Mucosa of descending colon (tissue), 3 donors: ENCODE data around the gene LBX1. TPM values are rescaled to one million over a fixed set of nuclear protein-coding genes. Genes with fewer than 3 reads are reported as not detected.

Experiments used
- ATAC-seq: fragments of 200-7000 bp; cut with Tn5 transposase; one replicate; pipeline ENCODE4 v1.9.1; 2020; ENCODE audit warnings: mild to moderate bottlenecking, moderate library complexity
- DNase-seq, 3 donors: peaks; one replicate each; pipeline ENCODE4 v3.0.0-alpha.2; 2020
- H3K36me3 ChIP-seq: fragments of 200-600 bp; one replicate; pipeline ENCODE4 v1.8.0; 2021; ENCODE audit warnings: low read depth, mild to moderate bottlenecking
- H3K4me1 ChIP-seq: fragments of 200-600 bp; one replicate; pipeline ENCODE4 v1.8.0; 2021; ENCODE audit warnings: low read depth, mild to moderate bottlenecking
- H3K4me3 ChIP-seq: fragments of 200-600 bp; one replicate; pipeline ENCODE4 v1.8.0; 2021; ENCODE audit warnings: mild to moderate bottlenecking
- H3K9me3 ChIP-seq: fragments of 200-600 bp; one replicate; pipeline ENCODE4 v1.8.0; 2021; ENCODE audit warnings: mild to moderate bottlenecking
- intact Hi-C, 2 donors: fragments of 100-400 bp; cut with DNase I in 1 of 2; cut with micrococcal nuclease in 1 of 2; formaldehyde crosslinking; loops; one replicate each; pipeline versions ENCODE4 v1.11.0 to v1.11.1; 2022; cut with DNase I, micrococcal nuclease
- total RNA-seq, 3 donors: library from RNA; stranded (reverse); fragmentation: NEBNext Ultra II Directional in 2 of 3; extraction: Animal tissue kit (Norgen Biotek cat#: 25700) in 2 of 3; gene quantifications; one replicate each; pipeline versions ENCODE4 v1.2.1 to v1.2.4, GENCODE V29; 2021 to 2023
- TF ChIP-seq, protein P1 (sequence below): fragments of 200-600 bp; IDR thresholded peaks from one replicate; pipeline ENCODE4 v1.8.0; 2022; ENCODE audit warnings: antibody characterized with exemption, mild to moderate bottlenecking
- donor health status: DM: no; HTN: no; CAD: no; lungs with moderate emphysema.
- donor health status: DM: no; HTN: no; CAD: no.
- donor health status: DM: no; HTN: yes; CAD: no.

LBX1 gene
- total RNA-seq, 3 donors from 2014 or later: not detected

DNA sequence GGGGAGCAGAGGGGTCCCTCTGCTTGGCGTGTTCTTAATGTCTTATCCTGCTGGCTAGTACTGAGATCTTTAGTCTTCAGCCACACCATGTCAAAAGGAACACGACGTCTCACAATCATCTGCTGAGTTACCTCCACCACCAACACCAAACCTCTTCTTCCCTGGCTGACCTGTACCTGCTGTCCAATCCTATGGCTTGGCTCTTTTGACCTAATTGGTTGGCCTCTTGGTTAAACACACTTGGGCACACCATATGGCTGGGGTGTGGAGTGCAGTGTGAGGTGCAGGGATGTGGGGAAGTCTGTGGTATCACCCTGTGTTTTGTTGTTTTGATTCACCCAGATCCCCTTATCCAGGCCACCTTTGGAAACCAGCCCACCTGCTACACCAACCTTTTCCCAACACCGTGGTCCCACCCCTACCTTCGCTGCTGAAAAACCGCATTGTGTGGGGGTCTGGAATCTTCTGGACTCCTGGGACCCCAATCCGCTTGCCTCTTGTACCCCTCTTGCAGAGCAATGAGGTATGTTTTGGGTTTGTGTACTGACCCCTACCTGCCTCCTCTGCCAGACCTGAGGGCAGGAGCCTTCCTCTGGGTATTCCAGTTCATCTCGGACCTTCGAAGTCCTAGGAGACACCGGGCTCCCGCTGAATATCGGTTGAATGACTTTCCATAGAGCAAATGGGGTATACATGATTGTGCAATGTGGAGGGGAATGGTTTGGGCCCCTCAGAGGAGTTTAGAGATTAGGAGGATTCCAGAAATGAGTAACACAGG, 2.8 kb upstream of the LBX1 start:
- no peak for ATAC-seq
- intact Hi-C loops: no loop called here

DNA sequence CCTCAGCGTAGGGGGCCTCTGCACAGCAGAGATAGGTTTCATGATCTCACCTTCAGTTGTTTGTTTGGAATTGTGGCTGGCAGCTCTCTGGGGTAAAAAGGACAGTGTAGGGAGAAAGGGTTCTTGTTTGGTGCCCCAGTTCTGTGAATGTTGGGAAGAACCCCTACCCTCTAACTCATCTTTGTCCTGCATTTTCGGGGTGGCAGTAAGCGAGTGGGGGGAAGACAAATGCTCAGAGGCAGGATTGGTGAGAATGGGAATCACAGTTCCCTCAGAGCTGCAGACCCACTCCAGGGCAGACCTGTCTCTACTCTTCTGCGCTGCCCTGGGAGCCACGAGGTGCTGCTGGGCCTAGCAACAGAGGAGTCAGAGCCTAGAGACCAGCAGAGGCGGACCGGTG, 1.8 kb upstream of the LBX1 start:
- Histone ChIP-seq H3K4me1 (peaks cover 22% of the 10 kb centered on the region), H3K36me3 (no peaks in the 10 kb centered on the region), H3K4me3 (no peak overlapping the region), H3K9me3 (no peaks in the 10 kb centered on the region)
- ATAC-seq (no peak), DNase-seq (no peak)
- intact Hi-C loops: no loop called here
- TF ChIP-seq, protein P1, sequence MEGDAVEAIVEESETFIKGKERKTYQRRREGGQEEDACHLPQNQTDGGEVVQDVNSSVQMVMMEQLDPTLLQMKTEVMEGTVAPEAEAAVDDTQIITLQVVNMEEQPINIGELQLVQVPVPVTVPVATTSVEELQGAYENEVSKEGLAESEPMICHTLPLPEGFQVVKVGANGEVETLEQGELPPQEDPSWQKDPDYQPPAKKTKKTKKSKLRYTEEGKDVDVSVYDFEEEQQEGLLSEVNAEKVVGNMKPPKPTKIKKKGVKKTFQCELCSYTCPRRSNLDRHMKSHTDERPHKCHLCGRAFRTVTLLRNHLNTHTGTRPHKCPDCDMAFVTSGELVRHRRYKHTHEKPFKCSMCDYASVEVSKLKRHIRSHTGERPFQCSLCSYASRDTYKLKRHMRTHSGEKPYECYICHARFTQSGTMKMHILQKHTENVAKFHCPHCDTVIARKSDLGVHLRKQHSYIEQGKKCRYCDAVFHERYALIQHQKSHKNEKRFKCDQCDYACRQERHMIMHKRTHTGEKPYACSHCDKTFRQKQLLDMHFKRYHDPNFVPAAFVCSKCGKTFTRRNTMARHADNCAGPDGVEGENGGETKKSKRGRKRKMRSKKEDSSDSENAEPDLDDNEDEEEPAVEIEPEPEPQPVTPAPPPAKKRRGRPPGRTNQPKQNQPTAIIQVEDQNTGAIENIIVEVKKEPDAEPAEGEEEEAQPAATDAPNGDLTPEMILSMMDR: no peak

More for the DNA sequence above, 2.8 kb upstream of the LBX1 start:
- Histone ChIP-seq H3K36me3 (no peaks in the 10 kb centered on the region), H3K9me3 (no peaks in the 10 kb centered on the region), H3K4me3 (no peak overlapping the region), H3K4me1 (peaks cover 15% of the 10 kb centered on the region)
- TF ChIP-seq, protein P1: no peak
- no peak for DNase-seq

GRCh38 chr10:101230183-101230917, 1.1 kb upstream of the LBX1 start:
- DNase-seq (no peak), ATAC-seq (peak; percentile 16)
- H3K4me1 ChIP-seq: peaks cover 26% of the 10 kb centered on the region
- no peaks in the 10 kb centered on the region for H3K9me3 ChIP-seq
- TF ChIP-seq, protein P1: no peak
- no peaks in the 10 kb centered on the region for H3K36me3 ChIP-seq
- intact Hi-C loops: no loop called here
- H3K4me3 ChIP-seq: no peak overlapping the region

DNA sequence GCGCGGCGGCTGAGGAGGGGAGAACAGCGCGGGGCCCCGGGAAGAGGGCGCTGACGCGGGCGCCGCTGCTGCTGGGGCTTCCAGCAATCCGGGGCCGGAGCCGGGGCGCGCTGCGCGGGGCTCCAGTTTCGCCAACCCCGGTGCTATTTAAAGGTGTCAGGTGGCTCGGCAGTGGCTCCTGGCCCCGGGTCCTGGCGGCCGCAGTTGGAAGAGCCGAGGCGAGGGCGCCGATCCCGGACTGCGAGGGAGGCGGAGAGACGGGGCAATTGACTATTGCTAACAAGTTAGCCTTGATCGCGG, 347 bp downstream of the LBX1 start:
- TF ChIP-seq, protein P1: no peak
- intact Hi-C loops: no loop called here
- Histone ChIP-seq H3K4me1 (peaks cover 30% of the 10 kb centered on the region), H3K9me3 (no peaks in the 10 kb centered on the region), H3K4me3 (no peak overlapping the region), H3K36me3 (no peaks in the 10 kb centered on the region)
- ATAC-seq: no peak
- no peak for DNase-seq

DNA sequence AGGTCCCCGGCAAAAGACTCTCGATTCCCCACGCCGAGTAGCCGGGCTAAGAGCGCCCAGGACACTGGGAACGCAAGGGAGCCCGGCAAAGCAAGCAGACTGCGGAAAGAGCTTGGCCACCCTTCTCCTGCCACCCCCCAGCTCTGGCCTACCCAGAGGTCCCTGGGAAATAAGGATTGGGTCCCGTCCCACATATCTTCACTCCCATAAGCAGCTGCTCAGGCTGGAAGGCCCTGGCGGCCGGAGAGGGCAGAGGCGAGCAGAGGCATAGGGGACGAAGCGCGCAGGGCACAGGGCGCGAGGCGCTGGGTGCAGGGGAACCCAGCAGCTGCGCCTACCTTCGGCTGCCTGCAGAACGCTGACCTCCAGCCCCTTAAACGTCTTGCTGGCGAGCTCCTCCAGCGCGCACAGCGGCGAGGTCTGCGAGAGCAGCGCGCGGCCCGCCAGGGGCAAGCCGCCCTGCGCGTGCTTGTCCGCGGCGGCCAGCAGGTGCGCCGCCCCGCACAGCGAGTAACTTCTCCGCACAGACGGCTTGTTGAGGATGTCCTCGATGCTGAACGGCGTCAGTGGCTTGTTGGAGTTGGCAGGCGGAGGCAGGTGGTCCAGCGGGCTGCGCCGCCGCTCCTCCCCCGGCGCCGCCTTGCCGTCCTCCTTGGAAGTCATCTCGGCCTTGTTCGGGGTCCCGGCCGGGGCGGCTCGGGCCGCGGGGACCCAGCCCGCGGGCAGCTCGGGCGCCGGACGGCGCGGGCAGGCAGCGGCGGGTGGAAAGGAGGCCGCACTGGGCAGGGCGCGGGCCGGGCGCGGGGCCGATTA, 904 bp downstream of the LBX1 start:
- TF ChIP-seq, protein P1: no peak
- H3K4me3 ChIP-seq: no peak overlapping the region
- ATAC-seq: peak; percentile 27
- intact Hi-C loops: no loop called here
- no peaks in the 10 kb centered on the region for H3K36me3 ChIP-seq
- H3K4me1 ChIP-seq: peaks cover 30% of the 10 kb centered on the region
- no peaks in the 10 kb centered on the region for H3K9me3 ChIP-seq
- no peak for DNase-seq
